Stimulated activated CD8-positive, alpha-beta memory T cell treated with anti-CD3 and anti-CD28 coated beads, Interleukin-7, amount 100 ng/mL, for 4 hours (primary cell): ENCODE measurements around the gene WDR20.
"Not testable (repeated sequence)": the region's sequence is repeated elsewhere in the genome, so short reads cannot be mapped to it uniquely, and the experiment has no call there.

Experiments
- DNase-seq, 2 donors: peaks; one replicate each; pipeline ENCODE4 v3.0.0-alpha.2; 2020; ENCODE audit warnings: low read depth in 2 of 2

The WDR20 gene

GRCh38 chr14:102171173-102172020, 31.7 kb downstream of the WDR20 start:
- DNase-seq, result no peak

DNA sequence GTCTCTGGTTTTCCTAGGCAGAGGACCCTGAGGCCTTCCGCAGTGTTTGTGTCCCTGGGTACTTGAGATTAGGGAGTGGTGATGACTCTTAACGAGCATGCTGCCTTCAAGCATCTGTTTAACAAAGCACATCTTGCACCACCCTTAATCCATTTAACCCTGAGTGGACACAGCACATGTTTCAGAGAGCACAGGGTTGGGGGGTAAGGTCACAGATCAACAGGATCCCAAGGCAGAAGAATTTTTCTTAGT, 32.2 kb downstream of the WDR20 start:
- not testable (repeated sequence) for DNase-seq

DNA sequence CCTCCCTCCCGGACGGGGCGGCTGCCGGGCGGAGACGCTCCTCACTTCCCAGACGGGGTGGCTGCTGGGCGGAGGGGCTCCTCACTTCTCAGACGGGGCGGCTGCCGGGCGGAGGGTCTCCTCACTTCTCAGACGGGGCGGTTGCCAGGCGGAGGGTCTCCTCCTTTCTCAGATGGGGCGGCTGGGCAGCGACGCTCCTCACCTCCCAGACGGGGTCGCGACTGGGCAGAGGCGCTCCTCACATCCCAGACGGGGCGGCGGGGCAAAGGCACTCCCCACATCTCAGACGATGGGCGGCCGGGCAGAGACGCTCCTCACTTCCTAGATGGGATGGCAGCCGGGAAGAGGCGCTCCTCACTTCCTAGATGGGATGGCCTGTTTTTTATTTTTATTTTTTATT, 33.0 kb downstream of the WDR20 start:
- DNase-seq, result not testable (repeated sequence)

DNA sequence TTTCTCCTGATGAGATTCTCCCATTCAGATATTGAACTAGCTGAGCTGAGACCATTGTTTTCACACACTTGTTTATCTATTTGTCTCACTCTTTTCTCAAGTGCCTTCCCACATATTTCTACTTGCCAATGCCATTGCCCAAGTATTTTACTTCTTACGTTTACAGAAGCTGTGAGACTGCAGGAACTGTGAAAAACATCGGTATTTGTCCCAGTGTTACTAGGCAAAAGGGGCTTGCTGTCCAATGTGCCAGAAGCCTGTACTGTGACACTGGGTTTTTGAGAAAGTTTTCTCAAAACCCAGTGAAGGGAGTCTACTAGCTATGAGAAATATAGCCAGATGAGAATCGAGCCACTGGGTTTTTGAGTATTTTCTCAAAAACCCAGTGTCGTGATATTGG, 37.5 kb downstream of the WDR20 start:
- DNase-seq, result no peak

GRCh38 chr14:102178806-102179205, 39.1 kb downstream of the WDR20 start:
- DNase-seq, result no peak

DNA sequence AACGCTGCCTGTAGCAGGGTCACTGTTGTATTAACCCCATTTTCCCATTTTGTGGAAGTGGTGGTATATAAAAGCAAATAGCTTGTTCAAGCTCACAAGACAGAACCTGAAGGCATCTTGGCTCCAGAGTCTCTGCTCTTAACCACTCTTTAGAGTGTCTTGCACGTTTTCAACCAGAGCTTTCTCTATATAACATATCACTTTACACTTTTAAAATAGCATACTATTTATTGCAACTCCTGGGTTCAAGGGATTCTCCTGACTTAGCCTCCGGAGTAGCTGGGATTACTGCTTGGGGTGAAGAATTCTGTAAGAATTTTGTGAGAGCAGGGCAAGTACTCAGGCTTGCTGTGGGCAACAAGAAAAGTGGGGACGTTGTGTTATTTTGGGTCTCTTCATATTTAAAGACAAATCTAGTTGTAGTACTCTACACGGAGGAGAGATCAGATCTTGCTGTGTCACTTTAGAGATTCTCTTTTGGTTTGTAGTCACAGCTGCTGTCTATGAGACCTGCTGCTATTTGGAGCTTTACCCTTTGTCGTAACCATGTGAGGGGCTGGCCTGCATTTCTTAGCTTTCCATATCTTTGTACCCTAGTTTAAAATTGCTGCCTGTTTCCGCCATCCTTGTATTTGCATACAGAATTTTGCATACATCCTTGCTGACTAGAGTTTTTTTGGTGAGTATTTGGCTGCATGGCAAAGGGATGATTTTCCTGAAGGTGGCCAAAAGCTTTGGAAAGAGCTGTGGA, 40.7 kb downstream of the WDR20 start:
- DNase-seq, result no peak

GRCh38 chr14:102181187-102181586, 41.5 kb downstream of the WDR20 start:
- DNase-seq, result no peak

DNA sequence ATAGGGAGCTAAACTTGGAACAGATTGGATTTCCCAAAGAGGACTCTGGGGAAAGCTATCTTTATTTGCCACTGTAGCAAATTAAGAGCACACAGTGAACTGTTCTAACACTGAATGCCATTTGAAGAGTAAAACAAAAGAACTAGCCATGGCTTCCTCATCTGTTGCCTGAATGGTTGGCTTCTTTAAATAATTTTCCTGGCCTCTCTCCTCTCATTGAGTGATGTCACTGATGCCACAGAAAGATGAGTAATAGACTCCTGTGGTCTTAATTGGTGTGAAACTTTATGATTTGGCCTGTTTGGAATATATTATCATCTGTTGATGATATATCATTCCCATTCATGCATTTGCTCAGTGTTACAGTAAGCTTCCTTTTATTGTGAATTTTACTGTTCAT, 42.5 kb downstream of the WDR20 start:
- DNase-seq, result no peak

DNA sequence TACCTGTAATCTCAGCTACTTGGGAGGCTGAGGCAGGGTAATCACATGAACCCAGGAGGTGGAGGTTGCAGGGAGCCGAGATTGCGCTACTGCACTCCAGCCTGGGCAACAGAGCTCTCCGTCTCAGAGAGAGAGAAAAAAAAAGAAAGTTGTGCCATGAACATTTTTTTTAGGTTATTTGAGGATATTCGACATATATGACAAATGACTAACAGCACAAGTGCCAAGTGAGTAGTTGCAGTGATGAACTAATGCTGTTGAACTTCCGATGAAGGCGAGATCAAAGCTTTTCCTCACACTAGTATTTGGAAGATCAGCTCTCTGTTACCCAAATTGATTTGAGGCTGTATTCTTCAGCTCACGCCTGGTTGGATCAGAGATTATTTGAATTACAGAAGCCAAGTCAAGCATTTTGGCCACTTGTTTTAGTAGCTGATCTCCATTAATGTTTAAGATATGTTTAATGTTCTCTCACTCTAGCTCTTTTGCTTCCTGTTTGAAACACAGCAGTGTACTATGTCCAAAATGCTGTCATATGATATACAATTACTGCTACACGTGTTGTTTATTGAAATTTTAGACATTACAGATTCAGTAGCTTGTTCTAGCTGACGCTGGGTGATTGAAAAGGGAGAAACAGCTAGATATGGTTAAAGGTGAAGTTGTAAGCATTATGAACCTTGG, 43.4 kb downstream of the WDR20 start:
- DNase-seq, result no peak

GRCh38 chr14:102183886-102184285, 44.2 kb downstream of the WDR20 start:
- DNase-seq, result no peak

- DNase-seq, result no peak
Measured at GRCh38 chr14:102184316-102185035, 44.8 kb downstream of the WDR20 start.

GRCh38 chr14:102185360-102185759, 45.7 kb downstream of the WDR20 start:
- DNase-seq, result no peak

DNA sequence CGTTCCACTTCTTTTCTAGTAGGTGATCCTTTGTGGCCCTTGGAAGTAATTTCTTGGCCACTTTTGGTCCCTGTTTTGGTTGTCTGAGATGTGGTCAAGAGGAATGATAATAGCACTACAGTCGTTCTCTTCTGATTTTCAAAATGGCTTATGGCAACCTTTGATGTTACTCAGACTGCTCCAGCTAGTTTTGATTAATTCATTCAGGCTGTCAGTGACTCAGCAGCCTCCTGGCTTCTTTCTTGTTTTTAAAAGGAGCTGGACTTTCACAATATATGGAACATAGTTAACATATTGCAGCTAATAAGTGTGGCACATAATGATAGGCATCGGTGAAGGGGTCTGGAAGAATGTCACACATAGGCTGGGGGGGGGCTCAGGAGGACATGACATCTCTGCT, 47.3 kb downstream of the WDR20 start:
- DNase-seq, result no peak

DNA sequence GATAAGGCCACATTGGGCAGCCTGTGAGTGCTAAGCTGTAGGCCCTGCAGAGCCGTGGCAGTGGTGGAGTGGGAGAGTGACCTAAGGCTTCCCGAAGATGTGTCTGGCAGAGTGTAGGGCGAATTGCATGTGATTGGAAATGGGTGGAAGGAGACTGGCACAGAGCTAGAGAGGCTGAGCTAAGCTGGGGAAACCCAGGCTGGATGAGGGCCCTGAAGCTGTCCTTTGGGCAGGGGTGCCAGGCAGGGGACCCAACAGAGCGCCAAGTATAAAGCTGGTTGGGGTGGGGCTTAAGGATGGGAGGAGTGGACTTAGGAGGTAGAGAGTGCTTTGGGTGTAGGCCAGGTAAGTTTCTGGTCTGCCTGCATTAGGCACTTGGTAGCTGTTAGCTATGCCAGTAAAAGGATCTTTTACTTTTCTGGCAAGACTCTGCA, 47.9 kb downstream of the WDR20 start:
- DNase-seq, result no peak

DNA sequence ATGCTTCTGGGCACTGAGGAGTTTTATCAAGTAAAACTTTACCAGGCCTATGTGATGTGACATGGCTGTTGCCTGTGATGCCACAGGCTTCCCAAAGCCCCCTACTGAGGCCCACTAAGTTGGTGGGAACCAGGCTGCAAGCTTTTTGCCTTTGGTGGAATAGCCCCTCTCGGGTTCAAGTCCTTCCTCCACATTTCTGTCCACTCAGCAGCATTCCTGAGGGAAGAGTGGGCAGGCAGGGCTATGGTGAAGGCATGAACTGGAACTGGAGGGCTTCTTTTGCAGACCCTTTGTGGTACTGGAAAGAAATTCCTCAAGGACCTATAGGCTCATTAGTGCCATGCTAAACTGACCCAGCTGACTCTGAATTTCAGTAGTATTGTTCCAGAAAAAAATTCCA, 48.5 kb downstream of the WDR20 start:
- no peak for DNase-seq

- no peak for DNase-seq
Measured at GRCh38 chr14:102189874-102190273, 50.2 kb downstream of the WDR20 start.

DNA sequence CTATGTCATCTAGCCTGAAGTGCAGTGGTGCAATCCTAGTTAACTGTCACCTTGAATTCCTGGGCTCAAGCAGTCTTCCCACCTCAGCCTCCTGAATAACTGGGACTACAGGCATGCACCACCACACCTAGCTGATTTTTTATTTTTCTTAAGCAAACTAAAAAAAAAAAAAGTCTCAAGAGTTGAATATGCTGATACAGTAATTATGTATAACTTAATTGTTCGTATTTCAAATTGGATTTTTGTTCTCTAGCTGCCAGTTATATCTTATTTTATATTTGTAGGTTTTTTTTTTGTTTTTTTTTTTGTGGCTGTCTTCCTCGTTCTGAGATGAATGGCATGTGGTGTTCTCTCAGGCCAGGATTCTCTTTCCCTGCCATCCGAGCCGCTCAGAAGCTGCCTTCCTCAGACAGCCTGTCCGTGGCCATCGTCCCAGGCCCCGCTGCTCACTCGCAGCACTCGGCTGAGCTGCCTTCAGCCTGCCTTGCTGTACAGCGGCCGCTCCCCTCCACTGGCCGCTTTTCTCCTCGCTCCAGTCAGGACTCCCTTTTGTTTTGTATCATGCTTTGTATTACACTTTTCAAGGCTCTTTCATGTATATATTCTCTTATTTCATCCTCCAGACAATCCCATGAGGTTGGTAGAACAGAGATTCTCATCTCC, 53.3 kb downstream of the WDR20 start:
- DNase-seq, result no peak

DNA sequence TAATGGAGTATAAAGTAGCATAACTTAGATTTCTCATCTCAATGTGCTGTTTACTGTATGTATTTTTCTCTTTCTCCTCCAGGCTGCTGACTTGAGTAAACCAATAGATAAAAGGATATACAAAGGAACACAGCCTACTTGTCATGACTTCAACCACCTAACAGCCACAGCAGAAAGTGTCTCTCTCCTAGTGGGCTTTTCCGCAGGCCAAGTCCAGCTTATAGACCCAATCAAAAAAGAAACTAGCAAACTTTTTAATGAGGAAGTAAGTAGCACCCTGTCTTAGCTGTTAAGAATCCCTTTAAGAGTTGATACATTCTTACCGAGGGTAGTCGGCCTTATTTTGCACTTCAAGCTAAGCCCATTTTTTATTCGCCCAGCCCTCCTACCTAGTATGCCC, 55.2 kb downstream of the WDR20 start:
- no peak for DNase-seq

DNA sequence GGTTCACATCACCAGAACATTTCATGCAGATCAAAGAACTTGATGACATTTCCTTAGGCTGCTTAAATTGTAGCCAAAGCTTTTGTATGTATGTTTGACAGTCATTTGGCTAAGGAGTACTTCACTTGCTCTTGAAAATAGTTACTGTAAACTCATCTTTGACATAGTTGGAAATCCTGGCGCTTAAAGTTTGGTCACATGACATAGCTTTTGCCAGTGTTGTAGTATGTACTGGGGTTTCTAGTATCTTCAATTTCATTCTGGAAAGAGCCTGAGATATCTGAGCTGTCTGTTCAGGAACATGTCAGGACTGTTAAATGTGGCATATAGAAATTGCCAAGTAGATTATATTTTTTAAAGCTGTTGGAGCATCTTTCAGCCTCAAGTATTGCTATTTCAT, 55.7 kb downstream of the WDR20 start:
- no peak for DNase-seq

DNA sequence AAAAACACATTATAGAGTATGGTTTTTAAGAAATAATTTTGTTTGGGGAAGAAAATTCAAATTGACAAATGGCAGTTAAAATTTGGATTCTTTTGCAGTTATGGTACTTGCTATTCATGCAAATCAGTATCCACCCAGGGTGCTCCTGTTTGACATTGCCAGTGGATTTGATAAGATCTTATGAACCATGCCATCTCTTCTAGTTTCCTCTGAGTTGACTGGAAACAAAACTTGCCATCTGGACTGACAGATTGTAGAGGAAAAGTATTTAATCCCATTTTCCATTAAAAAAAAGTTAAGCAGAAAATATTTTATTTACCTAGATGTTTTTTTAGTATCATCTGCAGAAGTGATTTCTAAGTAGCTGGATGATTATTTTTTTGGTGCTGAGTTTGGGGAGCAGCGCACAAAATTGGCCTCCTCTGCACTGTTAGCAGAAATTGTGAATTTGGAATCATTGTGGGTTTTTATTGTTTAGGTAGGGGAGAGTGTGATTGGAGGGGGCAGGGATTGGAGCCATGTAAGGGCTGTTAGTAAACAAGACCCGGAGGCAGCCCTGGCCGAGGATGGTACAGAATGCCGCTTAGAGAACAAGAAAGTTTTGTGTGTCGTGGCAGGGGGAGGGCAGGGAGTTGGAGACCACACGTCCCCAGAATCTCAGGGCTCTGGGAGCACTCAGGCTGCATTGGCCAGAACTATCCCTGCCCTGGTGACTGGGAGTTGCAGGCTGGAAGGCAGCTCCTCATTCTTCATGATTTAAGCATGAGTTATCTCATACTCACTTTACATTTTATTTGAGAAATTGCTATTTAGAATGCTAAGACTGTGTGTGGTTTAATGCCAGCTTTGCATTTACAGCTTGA, 56.6 kb downstream of the WDR20 start:
- no peak for DNase-seq

- DNase-seq, result no peak
Measured at GRCh38 chr14:102196902-102197230, 57.2 kb downstream of the WDR20 start.
